Measurements from ENCODE around the gene CLN5.

DNA sequence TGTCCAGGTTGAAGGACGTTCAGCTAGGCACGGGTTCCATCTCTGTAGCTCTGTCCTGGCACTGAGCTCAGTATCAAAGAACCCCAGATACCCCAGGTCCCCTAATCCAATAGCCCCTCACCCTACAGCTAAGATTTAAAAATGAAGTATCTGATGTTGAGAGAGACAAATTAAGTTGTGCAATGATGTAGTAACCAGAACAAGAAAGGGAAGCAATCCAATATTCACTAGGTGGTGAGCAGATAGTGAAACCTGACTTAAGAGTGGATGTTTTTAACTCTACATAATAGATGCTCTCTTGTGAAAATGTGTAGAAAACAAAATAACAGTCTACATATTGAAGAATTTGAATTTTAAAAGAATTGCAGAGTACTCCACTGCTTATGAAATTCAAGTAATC lies 41.8 kb upstream of the CLN5 start:
- TF ChIP-seq EZH2phosphoT487 (conservative IDR thresholded peaks at IDR 0.05; ENCODE audit: low read length): no peak
- TF ChIP-seq, protein P1, sequence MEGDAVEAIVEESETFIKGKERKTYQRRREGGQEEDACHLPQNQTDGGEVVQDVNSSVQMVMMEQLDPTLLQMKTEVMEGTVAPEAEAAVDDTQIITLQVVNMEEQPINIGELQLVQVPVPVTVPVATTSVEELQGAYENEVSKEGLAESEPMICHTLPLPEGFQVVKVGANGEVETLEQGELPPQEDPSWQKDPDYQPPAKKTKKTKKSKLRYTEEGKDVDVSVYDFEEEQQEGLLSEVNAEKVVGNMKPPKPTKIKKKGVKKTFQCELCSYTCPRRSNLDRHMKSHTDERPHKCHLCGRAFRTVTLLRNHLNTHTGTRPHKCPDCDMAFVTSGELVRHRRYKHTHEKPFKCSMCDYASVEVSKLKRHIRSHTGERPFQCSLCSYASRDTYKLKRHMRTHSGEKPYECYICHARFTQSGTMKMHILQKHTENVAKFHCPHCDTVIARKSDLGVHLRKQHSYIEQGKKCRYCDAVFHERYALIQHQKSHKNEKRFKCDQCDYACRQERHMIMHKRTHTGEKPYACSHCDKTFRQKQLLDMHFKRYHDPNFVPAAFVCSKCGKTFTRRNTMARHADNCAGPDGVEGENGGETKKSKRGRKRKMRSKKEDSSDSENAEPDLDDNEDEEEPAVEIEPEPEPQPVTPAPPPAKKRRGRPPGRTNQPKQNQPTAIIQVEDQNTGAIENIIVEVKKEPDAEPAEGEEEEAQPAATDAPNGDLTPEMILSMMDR (IDR thresholded peaks at IDR 0.05; ENCODE audit: insufficient read depth, low read length, poor library complexity, severe bottlenecking): no peak

Measured in SU-DHL-6 (cell line).